Stimulated activated memory B cell treated with anti-CD40 and anti-IgM and Interleukin-4, amounts not matched to agents 10 μg/mL and 1 μg/mL and 100 μg/mL, for 72 hours (primary cell): Measurements from ENCODE around the gene MAPRE2.

ENCODE experiments used
- ATAC-seq: fragments of 150-1000 bp; cut with Tn5 transposase; 2 replicates; pipeline ENCODE4 v1.10.0; 2021
- H3K27ac Mint-ChIP-seq: one replicate; pipeline ENCODE4 v1.8.0; 2022; ENCODE audit warnings: mild to moderate bottlenecking, mixed read lengths
- H3K27me3 Mint-ChIP-seq: one replicate; pipeline ENCODE4 v1.8.0; 2022; ENCODE audit warnings: mixed read lengths
- H3K36me3 Mint-ChIP-seq: one replicate; pipeline ENCODE4 v1.8.0; 2022; ENCODE audit warnings: mixed read lengths
- H3K4me1 Mint-ChIP-seq: one replicate; pipeline ENCODE4 v1.8.0; 2022; ENCODE audit warnings: mixed read lengths
- H3K4me3 Mint-ChIP-seq: one replicate; pipeline ENCODE4 v1.8.0; 2022; ENCODE audit warnings: mild to moderate bottlenecking, moderate library complexity, mixed read lengths
- H3K9me3 Mint-ChIP-seq: one replicate; pipeline ENCODE4 v1.8.0; 2022; ENCODE audit warnings: mixed read lengths

The MAPRE2 gene

DNA sequence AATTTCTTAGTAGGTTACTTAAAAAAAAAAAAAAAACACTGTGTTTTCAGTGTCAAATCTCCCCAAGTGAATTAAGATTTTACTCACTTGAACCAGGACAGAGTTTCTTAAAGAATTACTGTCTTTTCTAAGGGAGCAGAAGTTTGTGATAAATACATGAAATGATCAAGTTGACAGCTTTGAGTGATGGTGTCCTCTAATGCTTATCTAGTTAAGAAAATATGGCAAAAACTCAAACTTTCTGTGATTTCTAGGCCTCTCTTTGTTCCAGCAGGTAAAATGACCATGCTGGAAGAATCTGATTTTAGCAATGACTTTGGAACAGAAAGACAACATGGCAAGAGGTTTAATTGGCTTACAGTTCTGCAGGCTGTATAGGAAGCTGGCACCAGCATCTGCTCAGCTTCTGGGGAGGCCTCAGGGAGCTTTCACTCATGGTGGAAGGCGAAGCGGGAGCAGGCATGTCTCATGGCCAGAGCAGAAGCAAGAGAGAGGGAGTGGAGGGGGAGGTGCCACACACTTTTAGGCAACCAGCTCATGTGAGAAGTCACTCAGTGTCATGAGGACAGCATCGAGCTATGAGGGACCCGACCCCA, 6.6 kb downstream of the MAPRE2 start:
- Mint-ChIP-seq H3K27me3 (no peaks in the 10 kb centered on the region), H3K36me3 (peaks cover 6% of the 10 kb centered on the region), H3K4me3 (no peak overlapping the region), H3K4me1 (peaks cover 87% of the 10 kb centered on the region), H3K9me3 (peaks cover 3% of the 10 kb centered on the region), H3K27ac (peak overlapping the region; percentile 91)
- no peak for ATAC-seq

DNA sequence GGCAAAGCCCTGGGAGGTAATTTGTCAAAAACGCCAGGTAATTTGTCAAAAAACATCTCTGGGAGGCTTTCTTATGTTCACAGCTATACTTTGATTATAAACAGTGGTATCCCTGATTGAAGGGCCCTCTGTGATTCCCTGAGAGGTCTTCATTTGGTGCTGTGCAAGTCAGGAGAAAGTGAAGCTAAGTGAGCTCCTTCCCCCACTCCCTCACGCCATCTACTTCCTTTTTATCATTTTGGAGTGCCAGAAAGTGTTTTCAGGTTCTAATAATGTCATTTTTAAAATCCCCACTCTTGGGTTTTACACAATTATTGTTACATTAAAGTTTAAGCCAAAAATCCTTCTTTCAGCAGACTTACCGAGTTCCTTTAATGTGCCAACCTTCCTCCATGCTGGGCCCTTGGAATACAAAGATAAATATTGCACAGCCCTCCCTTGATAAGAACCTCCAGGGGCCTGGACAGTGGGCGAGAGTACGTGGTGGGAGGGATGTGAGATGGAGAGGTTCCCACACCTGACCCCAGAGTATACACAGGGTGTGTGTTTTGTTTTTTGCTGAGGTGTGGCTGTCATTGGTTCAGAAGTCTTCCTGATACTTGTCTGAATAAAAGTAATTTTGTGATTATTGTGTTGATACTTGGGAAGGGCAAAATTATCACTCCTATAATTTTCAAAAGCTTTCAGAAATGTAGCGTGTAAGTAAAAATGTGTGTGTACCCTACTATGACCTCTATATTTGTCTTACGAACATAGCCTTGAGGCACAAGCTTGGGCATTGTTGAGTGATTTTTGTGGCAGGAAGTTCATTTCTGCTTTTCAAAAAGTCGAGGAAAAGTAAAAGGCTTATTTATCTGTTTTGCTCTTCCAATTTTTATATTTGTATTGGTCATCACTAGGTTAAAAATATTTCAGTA, 8.2 kb downstream of the MAPRE2 start:
- ATAC-seq, result peak; percentile 52
- Mint-ChIP-seq H3K4me3 (peak overlapping the region; percentile 80), H3K9me3 (peaks cover 3% of the 10 kb centered on the region), H3K4me1 (peaks cover 81% of the 10 kb centered on the region), H3K36me3 (peaks cover 6% of the 10 kb centered on the region), H3K27me3 (no peaks in the 10 kb centered on the region), H3K27ac (peak overlapping the region; percentile 95)

DNA sequence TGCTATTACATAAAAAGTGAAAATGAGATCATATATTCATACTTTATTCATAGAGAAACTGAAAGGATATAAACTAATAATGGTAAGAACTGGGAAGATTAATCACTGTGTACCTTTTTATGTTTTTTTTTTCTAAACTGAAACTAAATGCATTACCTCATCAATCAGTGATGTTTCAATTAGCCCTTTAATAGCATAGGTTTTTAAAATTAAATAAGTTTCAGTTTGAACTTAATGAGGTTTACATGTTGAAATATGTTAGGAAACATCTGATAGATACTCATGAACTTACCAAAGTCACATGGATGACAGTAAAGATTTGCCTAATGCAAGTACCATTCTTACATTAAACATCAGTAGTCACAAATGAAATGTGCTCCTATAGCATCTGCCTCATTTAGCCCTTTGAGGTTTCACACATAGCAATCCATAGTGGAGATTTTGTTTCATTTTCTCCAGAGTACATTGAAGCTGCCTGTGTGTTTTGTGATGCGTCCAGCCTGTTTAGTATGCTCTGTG, 8.9 kb downstream of the MAPRE2 start:
- Mint-ChIP-seq H3K4me3 (peak overlapping the region; percentile 80), H3K36me3 (peaks cover 8% of the 10 kb centered on the region), H3K4me1 (peaks cover 80% of the 10 kb centered on the region), H3K27me3 (no peaks in the 10 kb centered on the region), H3K27ac (peak overlapping the region; percentile 95), H3K9me3 (peaks cover 3% of the 10 kb centered on the region)
- no peak for ATAC-seq

DNA sequence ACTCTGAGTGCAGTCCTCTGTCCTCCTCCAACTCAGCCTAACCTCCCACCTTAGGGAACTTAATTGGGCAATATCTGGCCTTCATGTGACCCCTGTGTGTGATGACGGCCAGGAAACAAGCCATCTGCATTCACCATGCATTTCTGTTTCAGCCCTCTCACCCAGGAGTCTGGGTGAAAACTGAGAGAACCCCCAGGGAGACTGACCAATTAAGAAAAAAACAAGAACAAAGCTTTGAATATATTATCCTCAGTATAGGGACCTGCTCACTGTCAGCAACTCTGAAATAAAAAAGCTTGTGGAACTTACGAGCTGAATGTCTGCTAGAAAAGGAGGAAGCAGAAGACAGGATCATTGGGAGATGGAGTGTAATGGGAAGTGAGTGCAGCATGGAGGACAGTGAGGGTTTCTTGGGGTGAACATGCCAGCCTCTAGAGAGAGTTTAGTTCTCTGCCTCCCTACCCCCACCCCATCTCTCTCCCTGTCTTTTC, 9.5 kb downstream of the MAPRE2 start:
- Mint-ChIP-seq H3K4me1 (peaks cover 80% of the 10 kb centered on the region), H3K27ac (peak overlapping the region; percentile 95), H3K9me3 (peaks cover 3% of the 10 kb centered on the region), H3K36me3 (peaks cover 12% of the 10 kb centered on the region), H3K4me3 (peak overlapping the region; percentile 57), H3K27me3 (no peaks in the 10 kb centered on the region)
- peak; percentile 46 for ATAC-seq

DNA sequence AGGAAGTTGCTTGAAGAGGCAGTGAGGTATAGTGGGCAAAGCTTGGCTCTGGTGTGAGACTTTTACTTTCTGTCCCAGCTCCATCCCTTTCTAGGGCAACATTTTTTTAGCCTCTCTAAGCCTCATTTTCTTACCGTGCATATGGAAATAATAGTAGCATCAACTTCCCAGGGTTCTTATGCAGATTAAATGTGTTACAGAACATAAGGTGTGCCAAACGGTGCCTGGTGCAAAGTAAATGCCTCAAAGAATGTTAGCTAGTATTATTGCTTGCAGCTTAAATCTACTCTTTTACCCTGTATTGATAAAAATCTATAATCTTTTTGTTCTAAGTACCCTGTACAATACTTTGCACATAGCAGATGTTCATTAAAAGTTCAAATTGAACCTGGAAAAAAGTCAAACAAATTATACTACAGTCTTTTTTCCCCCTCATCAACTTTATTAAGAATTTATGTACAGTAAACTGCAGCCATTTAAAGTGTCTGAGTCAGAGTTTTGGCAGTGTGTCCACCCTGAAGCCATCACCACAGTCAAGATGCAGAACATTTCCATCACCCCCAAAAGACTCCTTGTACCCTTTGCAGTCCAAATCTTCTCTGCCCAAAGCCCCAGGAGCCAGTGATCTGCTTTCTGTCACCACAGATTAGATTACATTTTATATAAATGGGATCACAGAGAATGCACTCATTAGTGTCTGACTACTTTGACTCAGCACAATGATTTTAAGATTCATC, 10.6 kb downstream of the MAPRE2 start:
- peaks cover 73% of the 10 kb centered on the region for H3K4me1 Mint-ChIP-seq
- peaks cover 3% of the 10 kb centered on the region for H3K9me3 Mint-ChIP-seq
- peak overlapping the region; percentile 95 for H3K27ac Mint-ChIP-seq
- no peak for ATAC-seq
- H3K36me3 Mint-ChIP-seq, result peaks cover 12% of the 10 kb centered on the region
- no peaks in the 10 kb centered on the region for H3K27me3 Mint-ChIP-seq
- H3K4me3 Mint-ChIP-seq, result no peak overlapping the region

DNA sequence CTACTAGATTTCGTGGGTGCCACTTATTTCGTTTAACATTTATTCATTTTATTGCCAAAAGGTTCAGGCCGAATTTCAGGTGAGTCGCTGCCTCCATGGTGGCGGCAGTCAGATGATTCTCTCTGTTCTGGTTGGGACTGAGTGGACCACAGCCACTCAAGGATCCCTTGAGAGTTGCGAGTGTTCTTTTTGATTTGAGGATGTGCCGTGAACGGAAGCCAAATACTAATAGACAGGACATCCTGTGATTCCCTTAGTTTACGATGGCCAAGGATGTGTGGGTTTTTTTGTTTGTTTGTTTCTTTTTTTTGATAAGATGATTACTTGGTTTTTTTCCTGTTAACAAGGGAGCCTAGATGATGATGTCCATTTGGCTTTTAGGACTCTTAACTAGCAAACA, 13.2 kb downstream of the MAPRE2 start:
- peaks cover 68% of the 10 kb centered on the region for H3K4me1 Mint-ChIP-seq
- no peaks in the 10 kb centered on the region for H3K27me3 Mint-ChIP-seq
- ATAC-seq, result no peak
- peaks cover 6% of the 10 kb centered on the region for H3K36me3 Mint-ChIP-seq
- no peak overlapping the region for H3K27ac Mint-ChIP-seq
- H3K9me3 Mint-ChIP-seq, result no peaks in the 10 kb centered on the region
- no peak overlapping the region for H3K4me3 Mint-ChIP-seq

DNA sequence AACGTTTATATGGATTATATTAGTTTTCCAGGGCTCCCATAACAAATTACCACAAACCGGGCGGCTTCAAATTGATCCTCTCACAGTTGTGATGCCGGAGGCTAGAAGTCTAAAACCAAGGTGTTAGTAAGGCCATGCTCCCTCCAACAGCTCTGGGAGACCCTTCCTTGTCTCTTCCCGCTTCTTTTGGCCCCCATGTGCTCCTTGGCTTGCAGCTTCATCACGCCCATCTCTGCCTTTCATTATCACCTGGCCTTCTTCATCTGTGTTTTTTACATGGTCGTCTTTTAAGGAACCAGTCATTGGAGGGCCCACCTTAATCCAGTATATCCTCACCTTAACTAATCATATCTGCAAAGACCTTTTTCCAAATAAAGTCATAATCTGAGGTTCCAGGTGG, 13.9 kb downstream of the MAPRE2 start:
- no peaks in the 10 kb centered on the region for H3K9me3 Mint-ChIP-seq
- peaks cover 10% of the 10 kb centered on the region for H3K36me3 Mint-ChIP-seq
- no peak overlapping the region for H3K4me3 Mint-ChIP-seq
- H3K4me1 Mint-ChIP-seq, result peaks cover 69% of the 10 kb centered on the region
- H3K27ac Mint-ChIP-seq, result no peak overlapping the region
- no peak for ATAC-seq
- no peaks in the 10 kb centered on the region for H3K27me3 Mint-ChIP-seq

DNA sequence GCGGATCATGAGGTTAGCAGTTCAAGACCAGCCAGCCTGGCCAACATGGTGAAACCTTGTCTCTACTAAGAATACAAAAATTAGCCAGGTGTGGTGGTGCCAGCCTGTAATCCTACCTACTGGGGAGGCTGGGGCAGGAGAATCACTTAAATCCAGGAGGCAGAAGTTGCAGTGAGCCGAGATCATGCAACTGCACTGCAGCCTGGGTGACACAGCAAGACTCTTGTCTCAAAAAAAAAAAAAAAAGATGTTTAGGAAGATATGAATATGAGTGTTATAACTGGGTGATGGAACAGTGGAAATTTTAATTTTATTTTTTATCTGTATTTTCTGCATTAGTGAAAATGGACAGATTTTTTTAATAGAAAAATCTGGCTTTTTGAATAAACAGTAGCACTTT, 14.5 kb downstream of the MAPRE2 start:
- H3K27ac Mint-ChIP-seq, result no peak overlapping the region
- no peak overlapping the region for H3K4me3 Mint-ChIP-seq
- peaks cover 70% of the 10 kb centered on the region for H3K4me1 Mint-ChIP-seq
- H3K36me3 Mint-ChIP-seq, result peaks cover 11% of the 10 kb centered on the region
- no peak for ATAC-seq
- no peaks in the 10 kb centered on the region for H3K9me3 Mint-ChIP-seq
- H3K27me3 Mint-ChIP-seq, result no peaks in the 10 kb centered on the region

DNA sequence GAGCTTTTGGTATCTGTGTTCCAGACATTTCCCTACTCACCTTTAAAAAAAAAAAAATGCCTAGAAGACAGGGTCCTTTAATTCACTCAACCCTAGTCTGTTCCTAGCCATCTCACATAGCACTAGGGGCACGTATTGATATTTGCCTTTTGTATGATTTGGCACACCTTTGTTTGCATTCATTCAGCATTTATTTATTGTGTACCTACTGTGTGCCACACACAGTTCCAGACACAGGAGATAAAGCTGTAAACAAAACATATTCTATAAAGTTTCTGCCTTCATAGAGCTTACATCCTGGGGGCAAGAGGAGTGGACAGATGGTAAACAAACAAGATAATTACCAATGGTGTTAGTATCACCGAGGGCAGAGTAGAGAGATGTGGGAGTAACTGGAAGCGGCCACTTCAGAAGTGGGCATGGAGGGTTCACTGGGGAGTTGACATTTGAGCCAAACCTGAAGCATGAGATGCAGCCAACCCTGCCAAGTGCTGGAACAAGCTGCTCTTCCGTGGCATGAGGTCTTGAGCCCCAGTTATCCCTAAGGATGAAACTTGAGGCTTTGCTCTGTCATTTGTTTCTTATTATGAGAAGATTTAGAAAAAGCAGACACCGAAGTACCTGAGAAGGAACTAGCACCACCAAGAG, 18.2 kb downstream of the MAPRE2 start:
- Mint-ChIP-seq H3K4me1 (peaks cover 63% of the 10 kb centered on the region), H3K27ac (peak overlapping the region; percentile 48)

DNA sequence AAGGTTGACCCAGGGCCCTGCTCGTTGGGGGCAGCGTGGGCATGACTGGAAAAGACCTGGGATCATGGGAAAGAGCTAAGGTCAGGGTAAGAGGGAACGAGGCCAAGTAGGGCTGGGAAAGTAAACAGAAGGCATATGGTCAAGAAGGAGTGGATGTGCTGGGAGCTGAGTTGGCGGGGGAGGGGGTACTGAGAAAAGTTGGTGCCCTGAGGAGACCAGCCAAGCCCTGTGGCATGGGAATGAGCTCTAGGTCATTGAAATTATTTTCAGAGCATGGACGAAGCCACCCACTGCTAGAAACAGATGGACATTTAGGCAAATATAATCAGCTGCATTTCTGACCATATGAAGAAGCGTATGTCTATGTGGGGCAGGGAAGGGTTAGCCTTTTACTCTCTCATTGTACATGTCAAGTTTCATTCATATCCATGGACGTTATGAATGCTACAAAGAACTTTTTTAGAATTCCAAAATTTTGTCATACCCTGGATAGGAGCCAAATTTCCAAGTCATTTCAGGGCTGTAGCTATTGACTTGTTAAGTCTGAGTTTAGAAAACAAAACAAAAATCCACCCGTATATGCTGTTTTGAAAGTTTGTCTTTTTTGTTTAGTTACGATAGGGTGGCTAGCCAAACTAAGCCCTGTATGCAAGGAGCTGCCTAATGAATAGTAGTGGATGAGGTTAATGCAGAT, 19.1 kb downstream of the MAPRE2 start:
- Mint-ChIP-seq H3K27me3 (no peaks in the 10 kb centered on the region), H3K9me3 (no peaks in the 10 kb centered on the region), H3K4me3 (no peak overlapping the region), H3K4me1 (peaks cover 57% of the 10 kb centered on the region), H3K36me3 (peaks cover 6% of the 10 kb centered on the region), H3K27ac (no peak overlapping the region)
- ATAC-seq, result no peak

More for the DNA sequence above, 18.2 kb downstream of the MAPRE2 start:
- Mint-ChIP-seq H3K27me3 (no peaks in the 10 kb centered on the region), H3K4me3 (no peak overlapping the region), H3K9me3 (no peaks in the 10 kb centered on the region), H3K36me3 (peaks cover 11% of the 10 kb centered on the region)
- ATAC-seq, result no peak

DNA sequence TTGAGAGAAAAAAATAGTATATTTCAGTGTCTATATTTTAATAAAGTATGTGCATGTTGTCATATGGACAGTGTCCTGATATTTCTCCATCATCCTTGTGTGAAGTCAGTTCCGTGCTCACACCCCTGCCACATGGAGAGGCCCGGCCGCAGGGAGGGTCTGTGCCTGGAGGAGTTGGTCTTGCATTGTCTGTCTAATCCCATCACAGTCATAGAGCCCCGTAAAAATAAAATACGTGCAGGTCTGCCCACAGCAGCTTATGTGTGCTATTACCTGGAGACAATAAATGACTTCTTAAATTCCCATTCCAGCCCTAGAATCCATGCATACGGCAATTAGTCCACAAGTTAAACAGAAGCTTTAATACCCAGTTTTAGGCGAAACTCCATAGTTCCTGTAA, 20.1 kb downstream of the MAPRE2 start:
- Mint-ChIP-seq H3K4me3 (no peak overlapping the region), H3K9me3 (no peaks in the 10 kb centered on the region), H3K27me3 (no peaks in the 10 kb centered on the region), H3K36me3 (peaks cover 5% of the 10 kb centered on the region), H3K4me1 (peaks cover 57% of the 10 kb centered on the region), H3K27ac (no peak overlapping the region)
- no peak for ATAC-seq

DNA sequence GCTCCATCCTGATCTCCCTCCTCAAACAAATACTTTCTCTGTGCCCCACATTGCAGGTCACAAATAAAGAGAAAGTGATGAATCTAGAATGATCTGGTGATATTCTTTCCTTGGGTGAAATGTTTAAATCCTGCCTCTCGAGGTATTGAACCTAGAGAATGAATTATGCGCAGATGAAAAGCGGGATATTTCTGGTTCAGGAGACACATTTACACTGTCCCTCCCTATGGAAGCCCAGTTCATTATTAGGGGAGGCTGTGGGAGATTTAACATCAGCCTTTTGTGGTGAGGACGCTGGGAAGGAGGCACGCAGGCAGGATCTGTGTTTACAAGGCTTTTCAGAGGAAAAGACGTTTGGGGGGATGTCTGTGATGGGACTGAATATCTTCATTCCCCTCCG, 20.6 kb downstream of the MAPRE2 start:
- Mint-ChIP-seq H3K4me1 (peaks cover 59% of the 10 kb centered on the region), H3K4me3 (no peak overlapping the region), H3K27ac (no peak overlapping the region), H3K9me3 (no peaks in the 10 kb centered on the region), H3K36me3 (peaks cover 5% of the 10 kb centered on the region), H3K27me3 (no peaks in the 10 kb centered on the region)
- ATAC-seq, result no peak

DNA sequence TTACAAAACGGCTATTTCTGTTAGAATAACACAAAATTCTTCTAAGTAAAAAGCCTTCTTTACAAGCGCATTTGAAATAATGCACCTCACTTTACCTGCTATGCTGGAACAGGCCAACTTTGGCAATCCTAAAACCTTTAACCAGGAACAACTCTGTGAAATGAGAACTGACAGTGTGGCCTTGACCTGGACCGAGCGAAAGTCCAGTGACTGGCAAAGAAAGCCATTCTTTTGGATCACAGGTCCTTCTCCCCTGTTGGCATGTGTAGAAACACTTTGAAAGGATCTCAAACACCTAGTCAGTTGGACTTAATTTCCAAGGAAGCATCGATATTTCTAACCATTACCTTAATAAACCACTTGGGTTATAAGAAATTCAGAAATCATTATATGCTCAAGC, 21.2 kb downstream of the MAPRE2 start:
- no peaks in the 10 kb centered on the region for H3K9me3 Mint-ChIP-seq
- H3K36me3 Mint-ChIP-seq, result peaks cover 5% of the 10 kb centered on the region
- peaks cover 59% of the 10 kb centered on the region for H3K4me1 Mint-ChIP-seq
- H3K27ac Mint-ChIP-seq, result no peak overlapping the region
- H3K4me3 Mint-ChIP-seq, result no peak overlapping the region
- H3K27me3 Mint-ChIP-seq, result no peaks in the 10 kb centered on the region
- no peak for ATAC-seq

DNA sequence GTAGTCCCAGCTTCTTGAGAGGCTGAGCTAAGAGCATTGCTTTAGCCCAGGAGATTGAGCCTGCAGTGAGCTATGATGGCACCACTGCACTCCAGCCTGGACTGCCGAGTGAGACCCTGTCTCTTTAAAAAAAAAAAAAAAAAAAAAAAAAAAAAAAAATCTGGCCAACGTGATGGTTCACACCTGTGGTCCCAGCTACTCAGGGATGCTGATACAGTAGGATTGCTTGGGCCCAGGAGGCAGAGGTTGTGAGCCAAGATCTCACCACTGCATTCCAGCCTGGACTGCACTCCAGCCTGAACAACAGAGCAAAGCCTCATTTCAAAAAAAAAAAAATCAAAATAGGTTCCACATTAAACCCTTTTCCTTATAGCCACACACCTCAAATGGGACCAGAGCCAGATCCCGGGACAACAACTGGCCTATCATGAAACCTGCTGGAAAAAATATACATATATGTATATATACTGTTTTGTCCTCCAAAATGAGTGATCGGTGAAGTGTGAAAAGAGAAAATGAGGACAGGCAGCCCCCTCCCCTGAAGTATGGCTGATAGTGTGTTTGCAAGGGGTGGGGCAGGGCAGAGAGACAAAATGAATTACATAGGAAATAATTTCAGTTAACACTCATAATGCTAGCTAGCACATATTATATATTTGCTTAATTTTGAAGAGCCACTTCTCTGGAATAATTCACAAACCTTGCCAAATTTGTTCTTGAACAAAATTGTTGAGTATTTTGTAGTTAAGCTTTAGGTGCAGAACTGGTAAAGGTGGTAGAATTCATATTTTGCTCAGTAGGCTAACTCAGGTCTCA, 22.9 kb downstream of the MAPRE2 start:
- Mint-ChIP-seq H3K4me3 (no peak overlapping the region), H3K27ac (no peak overlapping the region), H3K36me3 (peaks cover 5% of the 10 kb centered on the region), H3K9me3 (no peaks in the 10 kb centered on the region), H3K27me3 (no peaks in the 10 kb centered on the region), H3K4me1 (peaks cover 54% of the 10 kb centered on the region)
- no peak for ATAC-seq
